Retinal pigment epithelial cell (primary cell): ENCODE measurements around the gene S1PR1.

ENCODE experiments used
- DNase-seq: peaks from one replicate; pipeline ENCODE4 v3.0.0-alpha.2; 2010; ENCODE audit warnings: low read depth
- H3K4me3 ChIP-seq: 2 replicates; pipeline ENCODE4 v1.5.1; 2011; ENCODE audit warnings: mild to moderate bottlenecking, low read length, control low read depth, moderate library complexity
- CTCF ChIP-seq: conservative IDR thresholded peaks from 2 replicates; pipeline ENCODE4 v1.5.1; 2011; ENCODE audit warnings: low read depth, low read length, control low read depth, inconsistent platforms

S1PR1 gene

GRCh38 chr1:101275672-101276071 lies 38.9 kb downstream of the S1PR1 start:
- no peak for DNase-seq
- no peak overlapping the region for H3K4me3 ChIP-seq
- no peak for TF ChIP-seq CTCF

GRCh38 chr1:101276818-101277217 lies 40.0 kb downstream of the S1PR1 start:
- H3K4me3 ChIP-seq, result no peak overlapping the region
- TF ChIP-seq CTCF, result no peak
- DNase-seq, result no peak

- H3K4me3 ChIP-seq, result no peak overlapping the region
- TF ChIP-seq CTCF, result no peak
- DNase-seq, result no peak
Observed at GRCh38 chr1:101278238-101278637, 41.4 kb downstream of the S1PR1 start.

- no peak for DNase-seq
- TF ChIP-seq CTCF, result no peak
- H3K4me3 ChIP-seq, result no peak overlapping the region
Observed at GRCh38 chr1:101278845-101279244, 42.0 kb downstream of the S1PR1 start.

GRCh38 chr1:101280049-101280592 lies 43.3 kb downstream of the S1PR1 start:
- no peak overlapping the region for H3K4me3 ChIP-seq
- no peak for DNase-seq
- no peak for TF ChIP-seq CTCF

- H3K4me3 ChIP-seq, result no peak overlapping the region
- TF ChIP-seq CTCF, result no peak
- DNase-seq, result no peak
Observed at GRCh38 chr1:101280942-101281654, 44.3 kb downstream of the S1PR1 start.

GRCh38 chr1:101281751-101282150 lies 44.9 kb downstream of the S1PR1 start:
- no peak overlapping the region for H3K4me3 ChIP-seq
- no peak for DNase-seq
- no peak for TF ChIP-seq CTCF
